H1 (cell line): ENCODE data around the gene YPEL2. TPM values are rescaled to one million over a fixed set of nuclear protein-coding genes. Genes with fewer than 3 reads are reported as not detected.

Experiments
- CTCF ChIA-PET: fragments of 300-600 bp; sonication (Branson Sonifier 250); formaldehyde crosslinking; loops from one replicate; lab custom pipeline; 2021; ENCODE audit not compliant: partially characterized antibody; lab: Charles Lee
- POLR2A ChIA-PET: fragments of 300-600 bp; sonication (Branson Sonifier 250); formaldehyde crosslinking; loops from one replicate; lab custom pipeline; 2021; ENCODE audit warnings: inconsistent platforms; ENCODE audit not compliant: partially characterized antibody; lab: Charles Lee
- DNase-seq, 2 experiments: peaks; one replicate each; pipeline versions ENCODE4 v3.0.0 to v3.0.0-alpha.2; 2010 to 2022; ENCODE audit warnings: low spot score in 2 of 2, low read depth in 1 of 2, mixed read lengths in 1 of 2
- FAIRE-seq: peaks from 2 replicates; lab custom pipeline; 2011; peaks lifted over from hg19 to GRCh38; lab: Jason Lieb, UNC
- H2AFZ ChIP-seq: 2 replicates; pipeline ENCODE4 v1.8.1; 2012; ENCODE audit warnings: low read length, inconsistent platforms
- H2AK5ac ChIP-seq: 2 replicates; pipeline ENCODE4 v1.6.1; 2013; ENCODE audit warnings: low read depth, low read length
- H2BK120ac ChIP-seq: replicated peaks from 2 replicates; pipeline ENCODE3; 2013; ENCODE audit warnings: low read depth, low read length, inconsistent platforms
- H2BK12ac ChIP-seq: 2 replicates; pipeline ENCODE4 v1.6.1; 2013; ENCODE audit warnings: low read depth, low read length
- H2BK15ac ChIP-seq: 2 replicates; pipeline ENCODE4 v1.6.1; 2013; ENCODE audit warnings: low read length
- H2BK20ac ChIP-seq: 2 replicates; pipeline ENCODE4 v1.6.1; 2013; ENCODE audit warnings: low read length
- H2BK5ac ChIP-seq: 2 replicates; pipeline ENCODE4 v1.6.1; 2013; ENCODE audit warnings: low read depth, low read length
- H3K14ac ChIP-seq: 2 replicates; pipeline ENCODE4 v1.6.1; 2013; ENCODE audit warnings: inconsistent platforms; ENCODE audit not compliant: insufficient read length
- H3K18ac ChIP-seq: 2 replicates; pipeline ENCODE4 v1.6.1; 2013; ENCODE audit warnings: low read length; ENCODE audit errors: extremely low read depth
- H3K23ac ChIP-seq: 2 replicates; pipeline ENCODE4 v1.6.1; 2013; ENCODE audit warnings: inconsistent platforms; ENCODE audit not compliant: insufficient read length
- H3K23me2 ChIP-seq: 2 replicates; pipeline ENCODE4 v1.6.1; 2013; ENCODE audit warnings: low read depth, low read length
- H3K27ac ChIP-seq: 2 replicates; pipeline ENCODE4 v1.6.1; 2011; ENCODE audit warnings: low read depth, low read length, inconsistent platforms
- H3K27me3 ChIP-seq, 4 experiments: replicated peaks in 1 of 4; 1 replicate in 1 of 4; 2 replicates in 3 of 4; pipeline versions ENCODE4 v1.6.1 to v1.8.1; 2011 to 2013; ENCODE audit warnings: low read length in 3 of 4, mild to moderate bottlenecking in 3 of 4, inconsistent platforms in 2 of 4, mixed read lengths in 2 of 4, moderate library complexity in 1 of 4; ENCODE audit not compliant: control insufficient read depth in 3 of 4, insufficient read depth in 3 of 4; ENCODE audit errors: extremely low read depth in 1 of 4
- H3K36me3 ChIP-seq, 4 experiments: 2 replicates each; pipeline versions ENCODE4 v1.6.1 to v1.8.1; 2011 to 2013; ENCODE audit warnings: mild to moderate bottlenecking in 4 of 4, low read length in 3 of 4, moderate library complexity in 2 of 4, control low read depth in 1 of 4, inconsistent platforms in 1 of 4; ENCODE audit not compliant: insufficient read depth in 4 of 4, control insufficient read depth in 2 of 4
- H3K4ac ChIP-seq: replicated peaks from 2 replicates; pipeline ENCODE3; 2013; ENCODE audit warnings: low read length, low read depth, mixed read lengths, inconsistent platforms; ENCODE audit not compliant: insufficient read length
- H3K4me1 ChIP-seq, 4 experiments: replicated peaks in 1 of 4; 1 replicate in 1 of 4; 2 replicates in 3 of 4; pipeline versions ENCODE4 v1.6.1 to v1.8.1; 2011 to 2013; ENCODE audit warnings: low read length in 3 of 4, inconsistent platforms in 2 of 4, mixed read lengths in 1 of 4; ENCODE audit not compliant: insufficient read depth in 4 of 4, control insufficient read depth in 3 of 4
- H3K4me2 ChIP-seq, 2 experiments: 2 replicates each; pipeline versions ENCODE4 v1.6.1 to v1.8.1; 2011 to 2013; ENCODE audit warnings: low read depth in 2 of 2, low read length in 2 of 2, control low read depth in 1 of 2, inconsistent platforms in 1 of 2, mild to moderate bottlenecking in 1 of 2; ENCODE audit not compliant: insufficient read depth in 1 of 2
- H3K4me3 ChIP-seq, 4 experiments: fragments of 200-600, 300-600 bp in 1 of 4; sonication (generic), shearing (Covaris generic), sonication (Bioruptor Twin) in 1 of 4; 2 replicates each; pipeline versions ENCODE4 v1.5.1 to v1.8.1; 2011 to 2016; ENCODE audit warnings: low read length in 4 of 4, low read depth in 3 of 4, control low read depth in 2 of 4, inconsistent platforms in 2 of 4, mild to moderate bottlenecking in 2 of 4, mixed read lengths in 1 of 4, moderate library complexity in 1 of 4; ENCODE audit not compliant: insufficient read depth in 2 of 4; ENCODE audit errors: extremely low read depth in 1 of 4
- H3K56ac ChIP-seq: replicated peaks from 2 replicates; pipeline ENCODE3; 2013; ENCODE audit warnings: low read depth, mild to moderate bottlenecking, mixed read lengths, low read length, inconsistent platforms; ENCODE audit not compliant: insufficient read length
- H3K79me1 ChIP-seq: 2 replicates; pipeline ENCODE4 v1.6.1; 2013; ENCODE audit warnings: low read depth, low read length, control low read depth
- H3K79me2 ChIP-seq, 2 experiments: 2 replicates each; pipeline versions ENCODE4 v1.6.1 to v1.8.1; 2012 to 2013; ENCODE audit warnings: low read length in 2 of 2, mild to moderate bottlenecking in 2 of 2, inconsistent platforms in 1 of 2; ENCODE audit not compliant: insufficient read depth in 2 of 2, control insufficient read depth in 1 of 2
- H3K9ac ChIP-seq, 4 experiments: replicated peaks in 1 of 4; 1 replicate in 1 of 4; 2 replicates in 3 of 4; pipeline versions ENCODE4 v1.6.1 to v1.8.1; 2011 to 2013; ENCODE audit warnings: low read depth in 3 of 4, low read length in 3 of 4, control low read depth in 2 of 4, mild to moderate bottlenecking in 2 of 4, moderate library complexity in 2 of 4, inconsistent platforms in 1 of 4; ENCODE audit errors: extremely low read depth in 1 of 4
- H3K9me3 ChIP-seq, 2 experiments: 2 replicates each; pipeline versions ENCODE4 v1.6.1 to v1.8.1; 2012 to 2013; ENCODE audit warnings: mild to moderate bottlenecking in 2 of 2, moderate library complexity in 2 of 2, control low read depth in 1 of 2, inconsistent platforms in 1 of 2, low read depth in 1 of 2, low read length in 1 of 2, mixed read lengths in 1 of 2; ENCODE audit not compliant: insufficient read depth in 2 of 2
- H4K20me1 ChIP-seq, 2 experiments: replicated peaks in 1 of 2; 2 replicates each; pipeline versions ENCODE3 to v1.8.1; 2011 to 2013; ENCODE audit warnings: inconsistent platforms in 2 of 2, low read length in 2 of 2, mild to moderate bottlenecking in 1 of 2; ENCODE audit not compliant: insufficient read depth in 2 of 2, control insufficient read depth in 1 of 2
- H4K5ac ChIP-seq: 2 replicates; pipeline ENCODE4 v1.6.1; 2013; ENCODE audit warnings: low read length, low read depth, mixed read lengths, inconsistent platforms; ENCODE audit not compliant: insufficient read length
- H4K8ac ChIP-seq: 2 replicates; pipeline ENCODE4 v1.8.0; 2013; ENCODE audit warnings: mild to moderate bottlenecking, moderate library complexity, low read length, inconsistent platforms; ENCODE audit not compliant: insufficient read depth; ENCODE audit errors: extremely low read depth
- H4K91ac ChIP-seq: replicated peaks from 2 replicates; pipeline ENCODE3; 2013; ENCODE audit warnings: low read length, mixed read lengths, inconsistent platforms; ENCODE audit not compliant: insufficient read length
- CEBPB ChIP-seq: IDR thresholded peaks from 2 replicates; pipeline ENCODE4 v1.6.1; 2012; ENCODE audit warnings: low read depth, low read length
- CTBP2 ChIP-seq: IDR thresholded peaks from 2 replicates; pipeline ENCODE4 v1.7.0; 2011; ENCODE audit warnings: borderline replicate concordance, mild to moderate bottlenecking, moderate library complexity, mixed read lengths, low read length; ENCODE audit not compliant: insufficient read depth, insufficient read length
- RFX5 ChIP-seq: IDR thresholded peaks from 2 replicates; pipeline ENCODE4 v1.6.1; 2011; ENCODE audit warnings: low read depth, low read length, improper control_type of control experiment, borderline replicate concordance
- SAP30 ChIP-seq: fragments of 300-600 bp; sonication (generic); IDR thresholded peaks from 2 replicates; pipeline ENCODE4 v1.7.1; 2012; ENCODE audit warnings: low read length, moderate library complexity, mild to moderate bottlenecking, inconsistent platforms; ENCODE audit not compliant: insufficient read depth, insufficient replicate concordance
- SUZ12 ChIP-seq: fragments of 200-600 bp; sonication (generic); IDR thresholded peaks from 2 replicates; pipeline ENCODE4 v1.6.1; 2012; ENCODE audit warnings: mild to moderate bottlenecking, inconsistent platforms, low read length, moderate library complexity, mixed read lengths
- TBP ChIP-seq: IDR thresholded peaks from 2 replicates; pipeline ENCODE4 v1.6.1; 2011; ENCODE audit warnings: low read depth, low read length, improper control_type of control experiment
- TCF12 ChIP-seq: IDR thresholded peaks from 2 replicates; pipeline ENCODE4 v1.6.1; 2011; ENCODE audit warnings: low read depth, mild to moderate bottlenecking, low read length
- WGBS, 2 experiments: shearing (Covaris generic) in 1 of 2; methylation state at CpG; one replicate each; pipeline versions ENCODE4 v1.1.6 to v1.1.7; 2013 to 2015; ENCODE audit warnings: low lambda C conversion rate in 2 of 2, mixed read lengths in 2 of 2, inconsistent platforms in 1 of 2, low coverage in 1 of 2, missing lambda C conversion rate in 1 of 2; ENCODE audit not compliant: insufficient replicate concordance in 2 of 2, insufficient coverage in 1 of 2, insufficient read length in 1 of 2; ENCODE audit errors: extremely low coverage in 1 of 2, missing lambda C conversion rate in 1 of 2; 5-methylcytosine and 5-hydroxymethylcytosine counted together
- polyA plus RNA-seq, 7 experiments: library from polyadenylated mRNA; depleted of rRNA in 3 of 7; stranded (reverse) in 5 of 7; unstranded in 2 of 7; fragments of >200 nt in 5 of 7; fragments of 200-250 nt in 2 of 7; gene quantifications; 1 replicate in 5 of 7; 2 replicates in 1 of 7; 4 replicates in 1 of 7; pipeline versions ENCODE4 v1.2.1 to v1.2.3, GENCODE V29; 2011 to 2013; ENCODE audit warnings: missing spikeins in 2 of 7, mixed read lengths in 2 of 7
- total RNA-seq: library from RNA; stranded (reverse); fragmentation: NEBNext Ultra II Directional; extraction: Animal tissue kit (Norgen Biotek cat#: 25700); gene quantifications from 2 replicates; pipeline ENCODE4 v1.2.1, GENCODE V29; 2021
- TF ChIP-seq, protein P1 (sequence below): IDR thresholded peaks from 2 replicates; pipeline ENCODE4 v1.6.1; 2011; ENCODE audit warnings: low read length, improper control_type of control experiment

The YPEL2 gene
- total and polyA plus RNA-seq, 2 of the 8 experiments (the other 6 are each of a cell fraction or from before 2014, with no cell fraction given): 1.6 to 3.5 TPM

DNA sequence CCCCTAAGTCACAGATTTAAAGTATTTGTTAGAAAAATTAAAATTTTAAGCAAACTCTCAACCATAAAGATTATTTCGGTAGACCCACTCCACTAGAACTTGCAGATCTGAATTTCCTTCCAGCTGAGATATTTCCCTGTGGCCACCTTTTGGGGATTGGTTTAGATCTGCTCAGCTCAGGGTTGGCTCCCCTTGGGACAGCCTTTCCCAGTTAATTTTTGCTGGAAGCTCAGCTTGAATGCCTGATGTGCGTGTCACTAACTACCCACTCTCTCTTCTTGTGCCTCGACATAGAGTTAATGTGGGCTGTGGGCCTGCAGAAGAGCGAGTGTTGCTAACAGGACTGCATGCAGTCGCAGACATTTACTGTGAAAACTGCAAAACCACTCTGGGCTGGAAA lies 57.6 kb downstream of the YPEL2 start:
- WGBS, 2 experiments: 88% methylated on average over 5 of the region's 5 CpGs; no CpG with 5 or more reads in 1 of the 2 experiments
- Histone ChIP-seq H2BK15ac (no peak overlapping the region), H3K18ac (no peak overlapping the region), H3K4me3 (no peak overlapping the region), H3K27me3 (no peaks in the 10 kb centered on the region), H4K8ac (no peak overlapping the region), H3K9me3 (peaks cover 0 to 3% of the 10 kb centered on the region in 2 experiments; a peak in 1 of 4 replicates), H2BK20ac (no peak overlapping the region), H3K14ac (no peak overlapping the region)
- POLR2A ChIA-PET: no interaction called here
- no peak for FAIRE-seq
- TF ChIP-seq TCF12 (no peak), SAP30 (no peak), SUZ12 (no peak), CTBP2 (no peak), CEBPB (no peak), RFX5 (no peak), TBP (no peak)
- TF ChIP-seq, protein P1, sequence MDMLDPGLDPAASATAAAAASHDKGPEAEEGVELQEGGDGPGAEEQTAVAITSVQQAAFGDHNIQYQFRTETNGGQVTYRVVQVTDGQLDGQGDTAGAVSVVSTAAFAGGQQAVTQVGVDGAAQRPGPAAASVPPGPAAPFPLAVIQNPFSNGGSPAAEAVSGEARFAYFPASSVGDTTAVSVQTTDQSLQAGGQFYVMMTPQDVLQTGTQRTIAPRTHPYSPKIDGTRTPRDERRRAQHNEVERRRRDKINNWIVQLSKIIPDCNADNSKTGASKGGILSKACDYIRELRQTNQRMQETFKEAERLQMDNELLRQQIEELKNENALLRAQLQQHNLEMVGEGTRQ: no peak
- TF ChIP-seq, all 59 proteins: peak for 0
- H3K56ac ChIP-seq: no peak overlapping the region
- no peak overlapping the region for H4K91ac ChIP-seq
- no peak overlapping the region for H3K9ac ChIP-seq
- no peaks in the 10 kb centered on the region for H3K79me1 ChIP-seq
- H3K23ac ChIP-seq: no peak overlapping the region
- H3K27ac ChIP-seq: no peak overlapping the region
- CTCF ChIA-PET: interaction anchor here (0.7 kb wide), 1 partner anchor 1523 kb away, joined by 3 read pairs; no protein-coding TSS in a partner anchor
- H2BK12ac ChIP-seq: no peak overlapping the region; the same call in 1 of the 2 replicates
- H3K4ac ChIP-seq: no peak overlapping the region
- H3K4me2 ChIP-seq: no peak overlapping the region
- no peaks in the 10 kb centered on the region for H3K23me2 ChIP-seq
- no peak overlapping the region for H2AFZ ChIP-seq
- no peaks in the 10 kb centered on the region; a peak in 1 of 7 replicates for H3K4me1 ChIP-seq
- no peak overlapping the region for H4K5ac ChIP-seq
- DNase-seq: no peak
- no peak overlapping the region for H2BK120ac ChIP-seq
- H4K20me1 ChIP-seq: no peaks in the 10 kb centered on the region
- no peak overlapping the region for H2BK5ac ChIP-seq
- no peaks in the 10 kb centered on the region for H3K79me2 ChIP-seq
- no peak overlapping the region for H2AK5ac ChIP-seq
- no peaks in the 10 kb centered on the region; a peak in 2 of 8 replicates for H3K36me3 ChIP-seq
